BE2C (cell line): Measurements from ENCODE around the gene GLYR1.

ENCODE experiments used
- DNase-seq: peaks from one replicate; pipeline ENCODE4 v3.0.0-alpha.2; 2020
- H3K27me3 ChIP-seq: fragments of 250-450 bp; sonication (Bioruptor Pico); 2 replicates; pipeline ENCODE4 v1.5.1; 2020; ENCODE audit warnings: mild to moderate bottlenecking
- H3K36me3 ChIP-seq: fragments of 250-450 bp; sonication (Bioruptor Pico); 2 replicates; pipeline ENCODE4 v1.5.1; 2020; ENCODE audit warnings: mild to moderate bottlenecking
- H3K4me1 ChIP-seq: fragments of 250-450 bp; sonication (Bioruptor Pico); 2 replicates; pipeline ENCODE4 v1.5.1; 2020
- H3K4me3 ChIP-seq: 2 replicates; pipeline ENCODE4 v1.5.1; 2011; ENCODE audit warnings: low read depth, low read length
- H3K9me3 ChIP-seq: fragments of 250-450 bp; sonication (Bioruptor Pico); 2 replicates; pipeline ENCODE4 v1.5.1; 2020
- TF ChIP-seq, protein P1 (sequence below): IDR thresholded peaks from 2 replicates; pipeline ENCODE4 v1.5.1; 2012; ENCODE audit warnings: mild to moderate bottlenecking, low read depth, low read length

Gene GLYR1

GRCh38 chr16:4783951-4784336 is 63.1 kb downstream of the GLYR1 start:
- Histone ChIP-seq H3K9me3 (no peaks in the 10 kb centered on the region), H3K27me3 (no peaks in the 10 kb centered on the region), H3K4me1 (peaks cover 4% of the 10 kb centered on the region; the same call in 1 of the 2 replicates), H3K36me3 (no peaks in the 10 kb centered on the region), H3K4me3 (no peak overlapping the region)
- DNase-seq = no peak
- TF ChIP-seq, protein P1, sequence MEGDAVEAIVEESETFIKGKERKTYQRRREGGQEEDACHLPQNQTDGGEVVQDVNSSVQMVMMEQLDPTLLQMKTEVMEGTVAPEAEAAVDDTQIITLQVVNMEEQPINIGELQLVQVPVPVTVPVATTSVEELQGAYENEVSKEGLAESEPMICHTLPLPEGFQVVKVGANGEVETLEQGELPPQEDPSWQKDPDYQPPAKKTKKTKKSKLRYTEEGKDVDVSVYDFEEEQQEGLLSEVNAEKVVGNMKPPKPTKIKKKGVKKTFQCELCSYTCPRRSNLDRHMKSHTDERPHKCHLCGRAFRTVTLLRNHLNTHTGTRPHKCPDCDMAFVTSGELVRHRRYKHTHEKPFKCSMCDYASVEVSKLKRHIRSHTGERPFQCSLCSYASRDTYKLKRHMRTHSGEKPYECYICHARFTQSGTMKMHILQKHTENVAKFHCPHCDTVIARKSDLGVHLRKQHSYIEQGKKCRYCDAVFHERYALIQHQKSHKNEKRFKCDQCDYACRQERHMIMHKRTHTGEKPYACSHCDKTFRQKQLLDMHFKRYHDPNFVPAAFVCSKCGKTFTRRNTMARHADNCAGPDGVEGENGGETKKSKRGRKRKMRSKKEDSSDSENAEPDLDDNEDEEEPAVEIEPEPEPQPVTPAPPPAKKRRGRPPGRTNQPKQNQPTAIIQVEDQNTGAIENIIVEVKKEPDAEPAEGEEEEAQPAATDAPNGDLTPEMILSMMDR = no peak

DNA sequence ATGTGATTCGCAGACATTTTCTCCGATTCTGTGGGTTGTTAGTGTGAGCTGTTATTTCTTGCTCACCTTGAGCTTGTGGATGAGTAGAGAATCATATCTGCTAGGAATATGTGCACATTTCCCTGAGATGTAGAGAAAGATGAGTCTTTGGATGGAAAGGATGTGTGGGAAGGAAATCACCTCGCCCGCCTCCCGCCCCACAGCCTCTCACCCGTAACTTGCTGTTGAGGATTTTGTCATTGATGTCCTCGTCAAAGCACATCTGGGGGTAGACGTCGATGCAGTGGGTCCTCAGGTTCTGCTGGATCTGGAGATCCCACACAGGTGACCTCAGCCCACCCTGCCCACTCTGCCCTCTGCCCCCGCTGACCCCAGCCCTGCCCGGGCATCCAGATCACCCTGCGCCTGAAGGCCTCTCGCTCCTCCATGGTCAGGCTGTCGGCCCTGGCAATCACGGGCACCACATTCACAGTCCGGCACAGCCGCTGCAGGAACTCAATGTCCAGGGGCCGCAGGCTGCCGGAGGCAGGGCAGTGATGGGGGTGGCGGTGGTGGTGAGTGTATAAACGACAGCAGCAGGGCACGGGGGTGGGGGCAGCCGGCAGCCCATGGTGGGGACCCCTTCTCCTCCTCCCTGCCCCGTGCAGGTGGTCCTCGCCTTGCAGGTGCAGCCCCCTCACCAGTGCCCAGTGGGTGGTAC is 63.7 kb downstream of the GLYR1 start:
- Histone ChIP-seq H3K36me3 (no peaks in the 10 kb centered on the region), H3K4me1 (peaks cover 2% of the 10 kb centered on the region; the same call in 1 of the 2 replicates), H3K9me3 (no peaks in the 10 kb centered on the region), H3K27me3 (no peaks in the 10 kb centered on the region), H3K4me3 (no peak overlapping the region)
- TF ChIP-seq, protein P1 = no peak
- DNase-seq = no peak

GRCh38 chr16:4780235-4780634 is 66.9 kb downstream of the GLYR1 start:
- no peaks in the 10 kb centered on the region for H3K36me3 ChIP-seq
- H3K4me1 ChIP-seq = no peaks in the 10 kb centered on the region
- TF ChIP-seq, protein P1 = no peak
- no peak for DNase-seq
- H3K4me3 ChIP-seq = no peak overlapping the region
- H3K27me3 ChIP-seq = no peaks in the 10 kb centered on the region
- H3K9me3 ChIP-seq = no peaks in the 10 kb centered on the region

GRCh38 chr16:4778050-4778392 is 69.1 kb downstream of the GLYR1 start:
- Histone ChIP-seq H3K4me1 (no peaks in the 10 kb centered on the region), H3K9me3 (no peaks in the 10 kb centered on the region), H3K4me3 (no peak overlapping the region), H3K27me3 (no peaks in the 10 kb centered on the region), H3K36me3 (no peaks in the 10 kb centered on the region)
- no peak for DNase-seq
- TF ChIP-seq, protein P1 = no peak

DNA sequence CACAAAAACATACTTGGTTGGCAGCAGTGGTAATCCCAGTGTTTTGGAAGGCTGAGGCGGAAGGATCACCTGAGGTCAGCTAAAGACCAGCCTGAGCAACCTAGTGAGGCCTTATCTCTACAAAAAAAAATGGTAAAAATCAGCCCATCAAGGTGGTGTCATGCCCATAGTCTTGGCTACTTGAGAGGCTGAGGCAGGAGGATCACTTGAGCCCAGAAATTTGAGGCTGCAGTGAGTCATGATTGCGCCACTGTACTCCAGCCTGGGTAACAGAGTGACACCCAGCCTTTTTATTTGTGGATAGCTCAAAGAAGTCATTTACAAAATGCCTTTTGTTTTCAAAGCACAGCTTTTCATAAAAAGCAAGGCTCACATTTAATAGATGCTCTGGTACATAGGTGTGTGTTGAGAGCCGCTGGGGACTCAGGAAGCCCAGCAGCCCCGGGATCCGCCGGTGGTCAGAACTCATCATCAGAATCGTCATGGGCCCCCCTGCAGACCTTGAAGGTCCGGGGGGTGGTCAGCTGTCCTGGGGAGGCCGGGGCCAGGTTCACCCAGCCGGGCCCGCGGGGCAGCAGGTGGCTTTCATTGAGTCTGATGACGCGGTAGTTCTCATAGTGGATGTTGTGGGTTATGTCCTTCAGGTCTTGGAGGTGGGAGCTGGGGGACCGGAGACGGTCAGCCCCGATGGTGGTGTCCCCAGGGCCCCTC is 69.6 kb downstream of the GLYR1 start:
- H3K36me3 ChIP-seq = no peaks in the 10 kb centered on the region
- H3K4me1 ChIP-seq = no peaks in the 10 kb centered on the region
- no peaks in the 10 kb centered on the region for H3K27me3 ChIP-seq
- H3K9me3 ChIP-seq = no peaks in the 10 kb centered on the region
- H3K4me3 ChIP-seq = no peak overlapping the region
- DNase-seq = no peak
- TF ChIP-seq, protein P1 = no peak

DNA sequence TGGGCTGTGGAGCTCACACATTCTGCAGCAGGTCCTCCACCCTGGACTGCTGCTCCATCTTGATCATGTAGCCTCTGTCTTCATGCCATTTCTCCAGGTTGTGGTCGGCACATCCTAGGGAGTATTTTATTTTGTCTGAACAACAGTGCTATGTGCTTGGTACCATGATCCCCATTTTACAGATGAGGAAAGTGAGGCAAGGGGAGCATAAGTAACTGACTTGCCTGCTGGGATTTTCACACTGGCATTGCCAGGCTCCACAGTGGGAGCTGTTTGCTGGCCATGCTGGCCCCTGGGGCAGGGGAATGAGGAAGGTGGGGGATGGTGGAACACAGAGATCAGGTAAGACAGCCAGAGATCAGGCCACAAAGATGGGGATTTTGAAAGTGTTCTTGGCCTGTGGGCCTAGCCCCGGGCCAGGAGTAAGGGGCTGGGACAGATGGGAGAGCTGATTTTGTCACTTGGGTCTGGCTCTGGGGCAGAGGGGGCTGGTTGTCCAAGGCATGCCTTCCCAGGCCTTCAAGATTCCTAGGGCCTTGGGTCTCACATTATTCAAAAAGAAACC is 70.9 kb downstream of the GLYR1 start:
- no peak for DNase-seq
- no peaks in the 10 kb centered on the region for H3K27me3 ChIP-seq
- TF ChIP-seq, protein P1 = no peak

More for the DNA sequence above, 70.9 kb downstream of the GLYR1 start:
- Histone ChIP-seq H3K4me3 (no peak overlapping the region), H3K36me3 (no peaks in the 10 kb centered on the region), H3K4me1 (no peaks in the 10 kb centered on the region), H3K9me3 (no peaks in the 10 kb centered on the region)
